ENCODE results near the gene PRSS3. TPM values are rescaled to one million over a fixed set of nuclear protein-coding genes. Genes with fewer than 3 reads are reported as not detected.
"Not testable (repeated sequence)": the region's sequence is repeated elsewhere in the genome, so short reads cannot be mapped to it uniquely, and the experiment has no call there.

Gene PRSS3
- polyA plus RNA-seq, 3 donors: 1.2 to 2.2 (median 1.4) TPM

DNA sequence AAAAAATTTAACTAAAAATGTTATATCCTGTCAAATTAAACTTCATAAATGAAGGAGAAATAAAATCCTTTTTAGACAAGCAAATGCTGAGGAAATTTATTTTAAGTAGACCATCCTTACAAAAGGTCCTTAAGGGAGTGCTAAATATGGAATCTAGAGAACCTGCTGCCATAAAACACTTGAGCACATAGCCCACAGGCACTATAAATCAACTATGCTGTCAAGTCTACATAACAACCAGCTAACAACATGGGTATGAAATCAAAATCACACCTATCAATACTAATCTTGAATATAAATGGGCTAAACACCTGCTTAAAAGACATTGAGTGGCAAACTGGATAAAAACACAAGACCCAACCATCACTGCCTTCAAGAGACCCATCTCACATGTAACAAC is 15.1 kb upstream of the PRSS3 start:
- no peak for DNase-seq (ENCODE audit: extremely low read depth in 1 of 11, low read depth in 9 of 11, low spot score in 4 of 11)

DNA sequence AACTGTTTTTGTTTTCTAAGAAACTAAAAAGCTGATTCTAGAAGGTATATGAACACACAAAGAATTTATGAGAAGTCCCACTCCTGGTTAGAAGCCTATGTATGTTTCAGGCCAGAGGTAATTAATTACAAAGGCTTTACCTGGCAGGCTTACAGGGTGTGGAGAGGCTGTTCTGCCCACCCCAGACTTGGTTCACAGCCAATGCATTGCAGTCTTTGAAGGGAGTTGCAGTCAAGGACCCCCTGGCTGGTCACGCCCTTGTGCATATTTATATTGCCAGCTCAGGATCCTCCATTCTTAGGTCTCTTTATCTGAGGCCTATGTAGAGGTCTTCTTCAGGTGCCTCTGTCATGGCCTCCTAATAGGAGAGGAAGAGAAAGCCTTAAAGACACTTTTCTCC is 13.6 kb upstream of the PRSS3 start:
- no peak for DNase-seq (ENCODE audit: extremely low read depth in 1 of 11, low read depth in 9 of 11, low spot score in 4 of 11)

DNA sequence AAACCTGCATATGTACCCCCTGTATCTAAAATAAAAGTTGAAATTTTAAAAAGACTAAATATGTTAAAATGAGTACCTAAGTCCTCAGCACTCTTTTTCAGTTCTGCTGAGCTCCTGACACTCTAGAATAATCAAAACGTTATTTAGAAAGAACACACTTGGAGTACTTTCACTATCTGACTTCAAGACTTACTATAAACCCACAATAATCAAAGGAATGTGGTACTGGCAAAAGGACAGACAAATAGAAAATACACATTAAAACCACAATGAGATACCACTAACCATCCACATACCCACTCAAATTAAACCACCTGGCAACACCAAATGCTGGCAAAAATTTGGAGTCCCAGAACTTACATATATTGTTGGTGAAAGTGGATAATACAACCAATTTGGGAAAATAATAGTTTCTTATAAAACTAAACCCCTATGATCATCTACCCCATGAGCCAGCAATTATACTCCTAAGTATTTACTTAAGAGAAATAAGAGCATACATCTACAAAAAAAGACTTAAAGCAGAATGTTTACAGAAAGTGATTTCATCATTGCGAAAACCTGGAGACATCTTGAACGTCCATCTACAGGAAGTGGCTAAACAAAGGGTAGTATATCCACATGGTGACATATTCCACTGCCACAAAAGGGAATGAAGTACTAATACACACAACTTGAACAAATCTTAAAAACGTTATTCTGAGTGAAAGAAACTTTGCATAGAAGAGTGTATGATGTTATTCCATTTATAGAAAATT is 12.8 kb upstream of the PRSS3 start:
- no peak for DNase-seq (ENCODE audit: extremely low read depth in 1 of 11, low read depth in 9 of 11, low spot score in 4 of 11)

DNA sequence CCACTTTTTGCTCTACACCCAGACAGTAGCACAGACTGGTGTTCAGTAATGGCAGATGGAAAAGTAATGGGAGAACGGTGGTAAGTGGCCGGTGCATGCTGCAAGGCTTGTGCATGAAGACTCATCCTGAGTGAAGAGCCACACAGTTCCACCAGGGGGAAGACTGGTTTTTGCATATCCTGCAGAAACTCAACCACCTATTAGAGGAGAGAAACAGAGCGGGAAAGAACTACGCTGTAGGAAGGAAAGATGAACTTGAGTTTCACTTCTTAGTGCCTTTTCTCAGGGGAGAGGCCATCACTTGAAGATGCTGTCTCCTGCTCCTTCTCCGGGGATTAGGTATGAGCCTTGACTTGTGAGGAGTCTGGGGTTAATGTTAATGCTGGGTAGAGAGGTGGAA is 9.4 kb upstream of the PRSS3 start:
- DNase-seq (ENCODE audit: extremely low read depth in 1 of 11, low read depth in 9 of 11, low spot score in 4 of 11): no peak

DNA sequence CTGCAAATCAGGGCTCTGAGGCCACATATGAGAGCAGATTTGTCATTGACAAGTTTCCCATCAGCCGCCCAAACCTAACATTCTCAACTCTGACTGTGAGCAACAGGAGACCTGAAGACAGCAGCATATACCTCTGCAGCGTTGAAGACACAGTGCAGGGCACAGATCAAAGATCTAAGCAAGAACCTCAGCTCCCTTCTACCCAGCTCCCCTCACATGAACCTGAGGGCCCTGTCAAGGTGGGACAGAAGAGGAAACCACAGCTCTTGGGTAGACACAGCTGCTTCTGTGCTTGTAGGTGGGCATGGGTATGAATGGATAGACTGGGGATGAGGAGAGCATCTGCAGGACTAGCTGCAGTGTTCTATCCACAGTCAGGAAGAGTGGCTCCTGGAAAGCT is 8.7 kb upstream of the PRSS3 start:
- DNase-seq (ENCODE audit: extremely low read depth in 1 of 11, low read depth in 9 of 11, low spot score in 4 of 11): no peak

DNA sequence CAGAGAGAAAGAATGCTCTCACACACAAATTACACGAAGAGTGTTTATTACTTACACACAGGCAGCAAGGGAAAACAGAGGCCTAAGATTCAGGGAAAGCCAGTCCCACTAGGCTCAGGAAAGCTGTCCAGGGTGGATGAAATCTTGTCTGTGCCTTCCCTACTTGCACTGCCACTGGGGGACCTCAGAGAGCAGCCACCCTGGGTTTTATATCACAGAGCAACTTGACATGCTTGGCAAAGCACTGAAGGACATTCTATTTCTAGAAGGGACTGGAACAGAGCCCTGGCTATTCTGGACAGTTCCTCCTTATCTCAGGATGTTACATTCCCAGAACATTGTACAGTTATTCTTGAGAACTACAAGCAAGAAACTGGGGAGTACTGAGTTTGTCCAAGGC is 7.5 kb upstream of the PRSS3 start:
- DNase-seq (ENCODE audit: extremely low read depth in 1 of 11, low read depth in 9 of 11, low spot score in 4 of 11): no peak

DNA sequence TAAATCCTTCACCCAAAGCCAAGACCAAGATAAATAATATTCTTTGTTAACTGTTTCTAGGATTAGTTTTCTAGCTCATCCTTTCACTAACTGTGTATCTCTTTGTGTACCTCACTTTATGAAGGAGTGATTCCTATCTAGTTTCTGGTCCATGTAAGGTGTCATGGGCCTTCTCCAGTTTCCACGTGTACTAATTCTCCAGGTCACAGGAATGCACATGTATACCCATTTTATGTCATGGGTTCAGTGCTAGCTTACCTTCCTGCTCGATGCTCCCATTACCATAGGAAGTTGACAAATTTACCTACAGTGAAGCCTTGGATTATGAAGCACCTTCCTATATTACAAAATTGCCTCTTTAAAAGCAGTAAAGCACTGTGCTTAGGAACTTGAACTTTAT is 5.9 kb upstream of the PRSS3 start:
- not testable (repeated sequence) for DNase-seq (ENCODE audit: extremely low read depth in 1 of 11, low read depth in 9 of 11, low spot score in 4 of 11)

DNA sequence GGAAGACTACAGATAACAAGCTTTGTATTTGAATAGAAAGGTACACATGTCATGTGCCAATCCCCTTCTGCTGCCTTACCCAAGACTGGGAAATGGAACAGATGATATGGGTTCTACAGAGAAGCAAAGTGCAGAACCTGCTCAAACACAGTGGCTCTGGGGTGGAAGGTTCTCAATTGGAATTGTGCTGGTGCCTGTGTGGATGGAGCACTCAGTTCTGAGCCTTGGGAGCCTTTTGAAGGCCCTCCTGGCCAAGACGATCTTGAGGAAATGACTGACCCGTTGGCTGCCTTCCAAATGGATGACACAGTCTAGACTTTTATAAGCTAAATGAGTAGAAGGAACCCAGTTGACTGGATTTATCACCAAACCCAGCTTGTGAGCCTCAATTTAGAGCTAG is 4.2 kb upstream of the PRSS3 start:
- no peak for DNase-seq (ENCODE audit: extremely low read depth in 1 of 11, low read depth in 9 of 11, low spot score in 4 of 11)

DNA sequence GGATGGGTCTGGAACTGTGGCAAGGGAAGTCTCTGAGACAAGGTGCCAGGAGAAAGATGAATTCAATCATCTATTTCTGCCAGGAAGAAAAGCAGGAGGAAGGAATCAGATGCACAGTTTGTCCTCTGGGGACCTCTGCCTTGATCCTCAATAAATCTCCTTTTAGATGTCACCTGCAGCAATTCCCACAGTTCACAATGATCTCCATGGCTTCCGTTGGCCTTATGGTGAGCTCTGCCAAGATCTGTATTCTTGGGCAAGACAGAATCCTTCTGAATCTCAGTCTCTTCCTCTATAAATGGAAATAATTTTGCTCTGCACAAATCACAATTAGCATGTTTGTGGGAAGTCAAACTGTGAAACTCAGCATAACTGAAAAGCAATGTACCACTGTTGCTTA is 1.9 kb upstream of the PRSS3 start:
- DNase-seq (ENCODE audit: extremely low read depth in 1 of 11, low read depth in 9 of 11, low spot score in 4 of 11): not testable (repeated sequence)

DNA sequence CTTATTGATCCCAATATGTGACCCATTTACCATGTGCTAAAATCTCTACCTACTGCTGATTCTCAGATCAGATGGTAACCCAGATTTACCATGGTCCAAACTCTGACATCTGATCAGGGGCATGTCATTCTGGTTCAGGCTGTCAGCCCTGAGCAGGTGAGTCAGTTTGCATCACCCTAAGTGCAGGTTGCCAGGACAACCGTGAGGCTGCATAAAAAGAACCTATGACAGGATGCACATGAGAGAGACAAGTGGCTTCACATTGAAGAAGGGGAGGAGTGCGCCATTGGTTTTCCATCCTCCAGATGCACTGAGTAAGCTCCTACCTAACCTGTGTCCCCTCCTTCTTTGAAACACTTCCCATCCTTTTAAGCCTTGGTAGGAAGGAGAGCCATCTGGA is 801 bp upstream of the PRSS3 start:
- DNase-seq (ENCODE audit: extremely low read depth in 1 of 11, low read depth in 9 of 11, low spot score in 4 of 11): no peak

DNA sequence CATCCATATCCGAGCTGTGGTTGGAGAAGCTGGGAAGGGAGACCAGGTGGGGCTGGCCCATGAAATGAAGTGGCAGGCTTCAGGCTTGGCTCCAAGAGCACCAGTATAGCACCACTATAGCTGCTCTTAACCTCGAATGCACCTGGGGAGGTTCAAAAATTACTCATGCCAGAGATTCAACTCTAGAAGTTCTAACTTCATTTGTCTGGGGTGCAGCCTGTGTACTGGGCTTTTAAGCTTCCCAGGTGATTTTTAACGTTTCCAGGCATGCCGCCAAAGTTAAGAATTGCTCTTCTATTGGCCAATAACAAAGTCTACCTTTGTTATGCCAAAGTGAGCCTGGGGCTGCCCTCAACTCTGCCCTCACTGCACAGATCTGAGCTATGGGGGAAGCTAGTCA is 458 bp downstream of the PRSS3 start:
- DNase-seq (ENCODE audit: extremely low read depth in 1 of 11, low read depth in 9 of 11, low spot score in 4 of 11): no peak

DNA sequence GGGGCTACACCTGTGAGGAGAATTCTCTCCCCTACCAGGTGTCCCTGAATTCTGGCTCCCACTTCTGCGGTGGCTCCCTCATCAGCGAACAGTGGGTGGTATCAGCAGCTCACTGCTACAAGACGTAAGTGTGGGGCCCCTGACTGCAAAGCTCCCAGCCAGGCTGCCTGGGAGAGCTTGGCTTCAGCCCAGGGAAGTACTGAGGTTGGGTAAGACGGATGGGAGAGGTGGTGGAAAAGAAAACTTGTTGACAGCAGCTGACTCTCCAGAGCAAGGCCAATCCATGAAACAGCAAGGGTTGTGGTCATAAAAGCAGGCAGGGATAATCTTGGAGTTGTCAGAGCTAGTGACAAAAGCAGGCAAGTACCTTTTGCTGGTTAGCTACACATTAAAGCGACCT is 1.3 kb downstream of the PRSS3 start:
- not testable (repeated sequence) for DNase-seq (ENCODE audit: extremely low read depth in 1 of 11, low read depth in 9 of 11, low spot score in 4 of 11)

DNA sequence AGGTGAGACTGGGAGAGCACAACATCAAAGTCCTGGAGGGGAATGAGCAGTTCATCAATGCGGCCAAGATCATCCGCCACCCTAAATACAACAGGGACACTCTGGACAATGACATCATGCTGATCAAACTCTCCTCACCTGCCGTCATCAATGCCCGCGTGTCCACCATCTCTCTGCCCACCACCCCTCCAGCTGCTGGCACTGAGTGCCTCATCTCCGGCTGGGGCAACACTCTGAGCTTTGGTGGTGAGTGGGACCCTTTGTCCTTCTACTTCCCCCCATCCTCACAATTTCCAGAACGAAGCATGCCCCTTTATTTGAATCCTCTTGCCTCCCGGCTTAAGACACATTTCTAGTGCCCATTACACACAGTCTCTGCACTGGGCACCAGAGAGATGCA is 2.5 kb downstream of the PRSS3 start:
- DNase-seq (ENCODE audit: extremely low read depth in 1 of 11, low read depth in 9 of 11, low spot score in 4 of 11): no peak

DNA sequence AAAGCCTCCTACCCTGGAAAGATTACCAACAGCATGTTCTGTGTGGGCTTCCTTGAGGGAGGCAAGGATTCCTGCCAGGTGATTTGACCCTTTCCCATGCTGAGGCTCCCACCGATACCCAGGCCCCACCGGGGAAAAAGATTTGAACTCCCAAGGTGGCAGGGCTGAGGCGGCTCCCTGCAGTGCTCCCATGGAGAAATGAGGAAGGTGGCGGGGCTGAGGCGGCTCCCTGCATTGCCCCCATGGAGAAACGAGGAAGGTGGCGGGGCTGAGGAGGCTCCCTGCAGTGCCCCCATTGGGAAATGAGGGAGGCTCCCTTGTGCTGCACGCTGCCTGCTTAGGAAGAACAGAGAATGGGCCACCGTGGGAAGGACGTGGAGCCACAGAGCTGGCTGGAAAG is 3.2 kb downstream of the PRSS3 start:
- no peak for DNase-seq (ENCODE audit: extremely low read depth in 1 of 11, low read depth in 9 of 11, low spot score in 4 of 11)

DNA sequence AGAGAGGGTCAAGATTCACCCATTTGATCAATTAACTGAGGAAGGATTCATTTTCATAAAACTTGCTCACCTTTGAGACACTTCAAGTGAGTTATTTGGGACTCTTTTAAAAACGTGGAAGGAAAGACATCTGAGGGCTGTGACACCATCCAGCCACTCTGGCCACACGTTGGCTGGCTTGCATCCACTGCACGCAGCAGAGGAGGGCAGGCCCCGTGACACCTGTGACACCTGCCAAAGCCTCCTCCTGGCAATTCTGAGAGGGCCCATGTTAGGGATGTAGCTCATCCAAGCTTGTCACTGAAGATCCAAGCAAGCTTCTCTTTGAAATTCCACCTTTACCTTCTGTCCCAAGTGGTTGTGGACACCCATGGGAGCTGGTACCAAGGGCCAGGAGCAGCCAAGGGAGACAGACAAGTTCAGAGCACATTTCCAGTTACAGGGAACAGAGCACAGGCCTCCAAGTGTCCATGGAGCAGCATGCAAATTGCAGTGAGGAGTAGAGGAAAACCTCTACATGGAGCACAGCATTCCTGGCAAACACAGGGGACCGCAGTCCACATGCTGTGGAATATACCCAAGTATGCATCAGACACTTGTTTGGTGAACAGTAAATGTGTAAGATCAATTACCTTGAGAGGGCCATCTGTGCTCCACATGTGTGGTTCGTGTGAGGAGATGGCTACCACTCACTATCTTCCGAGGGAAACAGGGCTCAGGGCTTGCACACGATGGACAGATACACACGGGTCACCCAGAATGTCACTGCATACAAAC is 4.8 kb downstream of the PRSS3 start:
- DNase-seq (ENCODE audit: extremely low read depth in 1 of 11, low read depth in 9 of 11, low spot score in 4 of 11): no peak

DNA sequence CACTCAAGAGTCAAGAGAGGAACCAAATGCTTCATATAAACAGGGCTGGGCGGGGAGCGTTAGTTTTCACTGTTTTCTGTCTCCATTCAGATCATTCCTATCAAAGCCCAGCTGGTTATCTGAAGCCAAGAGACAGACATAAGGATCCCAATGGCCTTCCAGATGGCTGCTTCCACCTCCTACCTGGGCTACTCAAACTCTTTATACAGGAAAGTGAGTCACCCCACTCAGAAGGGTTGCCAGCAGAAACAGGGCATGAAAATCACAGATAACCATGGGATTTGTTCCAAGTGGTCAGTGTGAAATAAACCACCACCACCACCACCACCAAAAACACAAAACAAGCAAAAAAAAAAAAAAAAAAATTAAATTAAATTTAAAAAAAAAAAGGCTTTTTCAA is 5.5 kb downstream of the PRSS3 start:
- no peak for DNase-seq (ENCODE audit: extremely low read depth in 1 of 11, low read depth in 9 of 11, low spot score in 4 of 11)

DNA sequence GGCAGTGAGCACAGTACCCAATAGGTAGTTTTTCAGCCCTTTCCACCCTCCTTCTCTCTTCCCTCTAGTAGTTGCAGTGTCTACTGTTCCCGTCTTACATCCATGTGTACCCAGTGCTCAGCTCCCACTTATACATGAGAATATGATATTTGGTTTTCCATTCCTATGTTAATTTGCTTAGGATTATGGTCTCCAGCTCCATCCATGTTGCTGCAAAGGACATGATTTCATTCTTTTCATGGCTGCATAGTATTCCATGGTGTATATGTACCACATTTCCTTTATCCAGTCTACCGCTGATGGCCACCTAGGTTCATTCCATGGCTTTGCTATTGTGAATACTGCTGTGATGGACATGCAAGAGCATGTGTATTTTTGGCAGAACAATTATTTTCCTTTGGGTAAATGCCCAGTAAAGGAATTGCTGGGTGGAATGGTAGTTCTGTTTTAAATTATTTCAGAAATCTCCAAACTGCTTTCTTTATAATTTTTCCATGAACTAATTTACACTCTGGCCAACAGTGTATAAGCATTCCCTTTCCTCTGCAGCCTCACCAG is 6.7 kb downstream of the PRSS3 start:
- DNase-seq (ENCODE audit: extremely low read depth in 1 of 11, low read depth in 9 of 11, low spot score in 4 of 11): not testable (repeated sequence)

DNA sequence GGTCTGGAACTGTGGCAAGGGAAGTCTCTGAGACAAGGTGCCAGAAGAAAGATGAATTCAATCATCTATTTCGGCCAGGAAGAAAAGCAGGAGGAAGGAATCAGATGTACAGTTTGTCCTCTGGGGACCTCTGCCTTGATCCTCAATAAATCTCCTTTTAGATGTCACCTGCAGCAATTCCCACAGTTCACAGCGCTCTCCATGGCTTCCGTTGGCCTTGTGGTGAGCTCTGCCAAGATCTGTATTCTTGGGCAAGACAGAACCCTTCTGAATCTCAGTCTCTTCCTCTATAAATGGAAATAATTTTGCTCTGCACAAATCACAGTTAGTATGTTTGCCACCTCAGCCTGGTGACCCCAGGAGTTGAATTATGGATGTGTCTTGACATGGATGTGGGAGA is 8.8 kb downstream of the PRSS3 start:
- DNase-seq (ENCODE audit: extremely low read depth in 1 of 11, low read depth in 9 of 11, low spot score in 4 of 11): not testable (repeated sequence)

DNA sequence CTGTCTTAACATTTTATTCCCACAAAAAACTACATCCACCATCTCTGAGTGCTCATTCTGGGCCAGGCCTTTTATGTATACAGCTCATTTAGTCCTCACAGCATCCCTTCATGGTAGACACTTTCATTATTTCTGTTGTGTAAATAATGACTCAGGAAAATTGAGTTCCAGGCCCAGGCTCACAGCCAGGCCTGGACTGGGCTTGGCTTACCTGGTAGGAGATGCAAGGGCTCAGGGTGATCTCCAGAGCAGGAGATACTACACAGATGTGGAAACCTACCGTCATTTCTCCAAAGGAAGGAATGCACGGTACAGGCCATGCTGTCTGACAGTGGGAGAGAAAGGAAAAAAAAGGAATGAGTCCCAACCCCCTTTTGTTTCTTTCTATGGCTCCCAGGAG is 11.8 kb downstream of the PRSS3 start:
- not testable (repeated sequence) for DNase-seq (ENCODE audit: extremely low read depth in 1 of 11, low read depth in 9 of 11, low spot score in 4 of 11)

DNA sequence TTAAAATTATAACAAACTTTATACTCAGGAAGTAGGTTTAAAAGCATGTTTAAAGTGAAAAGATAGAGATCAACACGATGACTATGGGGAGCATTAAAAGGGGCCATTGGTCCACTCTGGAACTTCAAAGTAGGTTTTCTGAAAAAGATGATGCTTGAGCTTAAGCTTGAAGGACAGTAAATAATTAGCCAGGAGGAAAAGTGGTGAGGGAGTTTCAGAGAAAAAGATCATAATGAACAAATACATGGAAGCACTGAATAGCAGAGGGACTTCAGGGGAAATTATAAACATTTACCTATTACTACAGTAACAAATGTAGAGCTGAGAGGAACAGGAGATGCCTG is 13.6 kb downstream of the PRSS3 start:
- not testable (repeated sequence) for DNase-seq (ENCODE audit: extremely low read depth in 1 of 11, low read depth in 9 of 11, low spot score in 4 of 11)

DNA sequence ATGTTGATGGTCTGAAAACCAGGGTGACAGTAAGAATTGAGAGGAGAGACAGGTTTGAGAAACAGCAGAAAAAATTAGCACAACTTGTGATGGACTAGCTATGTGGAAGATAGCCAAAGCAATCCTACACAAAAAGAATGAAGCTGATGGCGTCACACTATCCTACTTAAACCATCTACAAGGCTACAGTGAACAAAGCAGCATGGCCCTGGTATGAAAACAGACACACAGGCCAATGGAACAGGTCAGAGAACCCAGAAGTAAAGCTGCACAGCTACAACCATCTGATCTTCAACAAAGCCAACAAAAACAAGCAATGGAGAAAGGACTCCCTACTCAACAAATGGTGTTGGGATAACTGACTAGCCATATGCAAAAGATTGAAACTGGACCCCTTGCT is 14.1 kb downstream of the PRSS3 start:
- DNase-seq (ENCODE audit: extremely low read depth in 1 of 11, low read depth in 9 of 11, low spot score in 4 of 11): no peak
